Smooth muscle cell (in vitro differentiated cells): ENCODE results near the gene IL1RAP. TPM values are rescaled to one million over a fixed set of nuclear protein-coding genes. Genes with fewer than 3 reads are reported as not detected.

Source experiments
- DNase-seq: peaks from one replicate; lab custom pipeline; 2025; ENCODE audit not compliant: unreplicated experiment; lab: John Stamatoyannopoulos, UW
- H2AFZ ChIP-seq: fragments of 200-600 bp; sonication (generic); 2 replicates; pipeline ENCODE4 v1.6.0; 2016; ENCODE audit warnings: antibody characterized with exemption, low read depth, mild to moderate bottlenecking
- H3F3A ChIP-seq: fragments of 200-600 bp; sonication (generic); 2 replicates; pipeline ENCODE4 v1.6.0; 2017; ENCODE audit warnings: antibody characterized with exemption, low read depth
- H3K27ac ChIP-seq: fragments of 200-600 bp; sonication (generic); 2 replicates; pipeline ENCODE4 v1.5.1; 2016; ENCODE audit warnings: low read depth, mild to moderate bottlenecking
- H3K27me3 ChIP-seq: fragments of 200-600 bp; sonication (generic); 2 replicates; pipeline ENCODE4 v1.6.1; 2016; ENCODE audit warnings: low read depth, mild to moderate bottlenecking
- H3K36me3 ChIP-seq: fragments of 200-600 bp; sonication (generic); 2 replicates; pipeline ENCODE4 v1.5.1; 2016; ENCODE audit warnings: low read depth
- H3K4me1 ChIP-seq: fragments of 200-600 bp; sonication (generic); 2 replicates; pipeline ENCODE4 v1.5.1; 2016; ENCODE audit warnings: low read depth
- H3K4me2 ChIP-seq: fragments of 200-600 bp; sonication (generic); 2 replicates; pipeline ENCODE4 v1.6.0; 2016; ENCODE audit warnings: mild to moderate bottlenecking
- H3K4me3 ChIP-seq: fragments of 200-600 bp; sonication (generic); 2 replicates; pipeline ENCODE4 v1.5.1; 2016; ENCODE audit warnings: mild to moderate bottlenecking
- H3K79me2 ChIP-seq: fragments of 200-600 bp; sonication (generic); 2 replicates; pipeline ENCODE4 v1.6.0; 2016; ENCODE audit warnings: low read depth, mild to moderate bottlenecking
- H3K9ac ChIP-seq: fragments of 200-600 bp; sonication (generic); 2 replicates; pipeline ENCODE4 v1.6.0; 2016; ENCODE audit warnings: low read depth
- H3K9me3 ChIP-seq: fragments of 200-600 bp; sonication (generic); replicated peaks from 2 replicates; pipeline ENCODE4 v1.5.1; 2016; ENCODE audit warnings: low read depth
- H4K20me1 ChIP-seq: fragments of 200-600 bp; sonication (generic); 2 replicates; pipeline ENCODE4 v1.6.0; 2016; ENCODE audit warnings: low read depth
- WGBS: methylation state at CpG from one replicate; pipeline ENCODE4 v1.1.7; 2016; ENCODE audit warnings: low lambda C conversion rate; 5-methylcytosine and 5-hydroxymethylcytosine counted together
- polyA plus RNA-seq: library from polyadenylated mRNA; unstranded; fragments of >200 nt; fragmentation: Nextera tagmentation; extraction: Ambion mirVana; gene quantifications from 2 replicates; pipeline ENCODE4 v1.2.1, GENCODE V29; 2016
- total RNA-seq: library from RNA; depleted of rRNA; stranded (reverse); fragments of >200 nt; gene quantifications from 2 replicates; pipeline ENCODE4 v1.2.3, GENCODE V29; 2014
- TF ChIP-seq, protein P1 (sequence below): fragments of 200-600 bp; sonication (generic); IDR thresholded peaks from 2 replicates; pipeline ENCODE4 v1.5.1; 2017; ENCODE audit warnings: borderline replicate concordance, mild to moderate bottlenecking, antibody characterized with exemption; ENCODE audit not compliant: insufficient read depth, poor library complexity, severe bottlenecking

Gene IL1RAP
- total and polyA plus RNA-seq, 2 experiments from 2014 or later, result 13.5 to 49.1 TPM

DNA sequence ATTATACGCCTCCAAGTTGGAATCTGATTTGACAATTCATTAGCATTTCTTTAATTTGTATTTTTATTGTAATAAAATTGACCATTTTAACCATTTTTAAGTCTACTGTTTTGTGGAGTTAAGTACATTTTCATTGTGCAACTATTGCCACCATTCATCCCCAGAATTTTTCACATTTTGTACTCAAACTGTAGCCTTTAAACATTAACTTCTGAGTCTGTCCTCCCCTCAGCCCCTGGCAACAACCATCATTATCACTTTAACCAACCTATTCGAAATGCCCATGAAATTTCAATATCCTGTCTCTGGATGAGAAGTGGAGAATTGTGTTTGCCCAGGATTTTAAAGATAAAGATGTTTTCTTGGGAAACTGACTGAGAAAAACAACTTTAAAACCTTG lies 27.7 kb downstream of the IL1RAP start:
- Histone ChIP-seq H3F3A (no peaks in the 10 kb centered on the region), H3K4me2 (no peak overlapping the region), H3K36me3 (no peaks in the 10 kb centered on the region), H2AFZ (no peak overlapping the region), H3K4me3 (no peak overlapping the region), H3K9ac (no peak overlapping the region), H3K27me3 (peaks cover 40% of the 10 kb centered on the region), H3K27ac (no peak overlapping the region), H3K79me2 (peaks cover 18% of the 10 kb centered on the region), H4K20me1 (no peaks in the 10 kb centered on the region), H3K4me1 (no peaks in the 10 kb centered on the region), H3K9me3 (no peaks in the 10 kb centered on the region)
- 91% methylated on average over 2 of the region's 2 CpGs for WGBS
- no peak for DNase-seq
- TF ChIP-seq, protein P1, sequence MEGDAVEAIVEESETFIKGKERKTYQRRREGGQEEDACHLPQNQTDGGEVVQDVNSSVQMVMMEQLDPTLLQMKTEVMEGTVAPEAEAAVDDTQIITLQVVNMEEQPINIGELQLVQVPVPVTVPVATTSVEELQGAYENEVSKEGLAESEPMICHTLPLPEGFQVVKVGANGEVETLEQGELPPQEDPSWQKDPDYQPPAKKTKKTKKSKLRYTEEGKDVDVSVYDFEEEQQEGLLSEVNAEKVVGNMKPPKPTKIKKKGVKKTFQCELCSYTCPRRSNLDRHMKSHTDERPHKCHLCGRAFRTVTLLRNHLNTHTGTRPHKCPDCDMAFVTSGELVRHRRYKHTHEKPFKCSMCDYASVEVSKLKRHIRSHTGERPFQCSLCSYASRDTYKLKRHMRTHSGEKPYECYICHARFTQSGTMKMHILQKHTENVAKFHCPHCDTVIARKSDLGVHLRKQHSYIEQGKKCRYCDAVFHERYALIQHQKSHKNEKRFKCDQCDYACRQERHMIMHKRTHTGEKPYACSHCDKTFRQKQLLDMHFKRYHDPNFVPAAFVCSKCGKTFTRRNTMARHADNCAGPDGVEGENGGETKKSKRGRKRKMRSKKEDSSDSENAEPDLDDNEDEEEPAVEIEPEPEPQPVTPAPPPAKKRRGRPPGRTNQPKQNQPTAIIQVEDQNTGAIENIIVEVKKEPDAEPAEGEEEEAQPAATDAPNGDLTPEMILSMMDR, result no peak

DNA sequence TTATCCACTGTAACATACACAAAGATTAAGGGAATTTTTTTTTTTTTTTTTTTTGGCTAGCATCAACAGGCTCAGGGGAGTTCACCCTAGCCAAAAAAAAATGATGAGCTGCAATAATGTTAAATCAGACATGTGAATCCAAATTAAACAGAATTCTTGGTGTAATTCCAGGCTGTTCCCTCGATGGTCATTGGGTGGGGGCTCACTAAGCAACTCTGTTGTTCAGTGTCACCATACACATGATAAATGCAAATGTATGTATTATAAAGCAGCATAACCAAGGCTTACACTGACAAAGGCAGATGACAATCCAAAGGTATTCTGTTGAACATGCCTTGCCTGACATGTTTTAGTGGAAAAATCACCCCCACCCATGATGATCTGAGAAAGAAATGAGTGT lies 29.0 kb downstream of the IL1RAP start:
- DNase-seq, result no peak
- Histone ChIP-seq H3K4me1 (no peaks in the 10 kb centered on the region), H3K4me3 (no peak overlapping the region), H3K27me3 (peaks cover 40% of the 10 kb centered on the region), H3K9ac (no peak overlapping the region), H3K36me3 (no peaks in the 10 kb centered on the region), H3K79me2 (peaks cover 18% of the 10 kb centered on the region), H3K4me2 (no peak overlapping the region), H3F3A (no peaks in the 10 kb centered on the region), H3K27ac (peak overlapping the region; percentile 60), H3K9me3 (no peaks in the 10 kb centered on the region), H4K20me1 (no peaks in the 10 kb centered on the region), H2AFZ (no peak overlapping the region)
- 96% methylated on average over 1 of the region's 1 CpG for whole genome bisulfite sequencing
- TF ChIP-seq, protein P1, result no peak

DNA sequence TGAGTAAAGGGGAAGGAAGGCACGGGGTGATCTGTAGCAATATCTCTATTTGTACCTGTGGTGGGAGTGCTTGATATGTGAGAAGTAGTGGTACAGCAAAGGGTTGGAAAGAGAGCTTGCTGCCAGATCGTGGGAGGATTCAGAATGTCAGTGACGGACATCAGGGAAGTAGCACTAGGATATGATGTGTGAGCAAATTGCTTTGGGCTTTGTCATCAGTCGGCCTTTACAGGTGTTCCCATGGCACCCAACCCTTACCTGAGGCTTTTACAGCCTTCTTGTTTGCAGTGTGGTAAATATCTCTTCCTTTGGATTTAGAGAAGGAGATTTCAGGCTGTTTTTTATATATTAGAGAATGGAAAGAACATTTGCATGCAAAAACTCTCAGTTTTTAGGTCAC lies 29.8 kb downstream of the IL1RAP start:
- peak overlapping the region; percentile 60 for H3K27ac ChIP-seq
- no peak overlapping the region for H3K4me3 ChIP-seq
- no peak overlapping the region for H3K4me2 ChIP-seq
- no peaks in the 10 kb centered on the region for H4K20me1 ChIP-seq
- no peaks in the 10 kb centered on the region for H3K36me3 ChIP-seq
- no peaks in the 10 kb centered on the region for H3K4me1 ChIP-seq
- peaks cover 48% of the 10 kb centered on the region for H3K27me3 ChIP-seq
- H3F3A ChIP-seq, result no peaks in the 10 kb centered on the region
- no peak overlapping the region for H3K9ac ChIP-seq
- H3K79me2 ChIP-seq, result peaks cover 18% of the 10 kb centered on the region
- H3K9me3 ChIP-seq, result no peaks in the 10 kb centered on the region
- DNase-seq, result no peak
- 77% methylated on average over 4 of the region's 4 CpGs for WGBS
- H2AFZ ChIP-seq, result no peak overlapping the region
- TF ChIP-seq, protein P1, result no peak

DNA sequence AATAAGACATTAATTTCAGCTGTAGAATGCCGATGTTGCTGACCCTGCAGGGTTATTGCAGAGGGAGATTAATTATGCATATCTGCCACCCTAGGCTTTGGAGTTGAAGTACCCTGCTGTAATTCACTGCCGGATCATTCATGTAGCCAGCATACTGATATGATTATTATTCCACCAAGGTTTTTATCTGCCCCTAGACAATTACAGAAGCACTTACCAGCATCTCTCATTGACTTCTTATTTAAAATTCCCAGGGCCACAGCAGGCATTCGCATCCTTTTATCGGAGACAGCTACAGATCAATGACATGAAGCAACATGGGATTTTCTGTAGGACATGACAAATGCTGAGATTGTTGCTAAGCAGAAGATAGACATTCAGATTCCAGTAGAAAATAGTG lies 31.3 kb downstream of the IL1RAP start:
- no peak for DNase-seq
- Histone ChIP-seq H3K27ac (no peak overlapping the region), H3F3A (no peaks in the 10 kb centered on the region), H3K4me1 (no peaks in the 10 kb centered on the region), H3K4me2 (no peak overlapping the region), H3K9ac (no peak overlapping the region), H3K79me2 (peaks cover 6% of the 10 kb centered on the region), H2AFZ (no peak overlapping the region), H3K27me3 (peaks cover 49% of the 10 kb centered on the region), H4K20me1 (no peaks in the 10 kb centered on the region), H3K4me3 (no peak overlapping the region), H3K9me3 (no peaks in the 10 kb centered on the region), H3K36me3 (no peaks in the 10 kb centered on the region)
- TF ChIP-seq, protein P1, result no peak
- 96% methylated on average over 4 of the region's 4 CpGs for WGBS
